GM10847 (cell line): ENCODE data around the gene SORCS1.

Experiments used
- POLR2A ChIP-seq: IDR thresholded peaks from 2 replicates; pipeline ENCODE4 v1.6.1; 2011; ENCODE audit not compliant: insufficient read length; ENCODE audit errors: extremely low read depth

Gene SORCS1

DNA sequence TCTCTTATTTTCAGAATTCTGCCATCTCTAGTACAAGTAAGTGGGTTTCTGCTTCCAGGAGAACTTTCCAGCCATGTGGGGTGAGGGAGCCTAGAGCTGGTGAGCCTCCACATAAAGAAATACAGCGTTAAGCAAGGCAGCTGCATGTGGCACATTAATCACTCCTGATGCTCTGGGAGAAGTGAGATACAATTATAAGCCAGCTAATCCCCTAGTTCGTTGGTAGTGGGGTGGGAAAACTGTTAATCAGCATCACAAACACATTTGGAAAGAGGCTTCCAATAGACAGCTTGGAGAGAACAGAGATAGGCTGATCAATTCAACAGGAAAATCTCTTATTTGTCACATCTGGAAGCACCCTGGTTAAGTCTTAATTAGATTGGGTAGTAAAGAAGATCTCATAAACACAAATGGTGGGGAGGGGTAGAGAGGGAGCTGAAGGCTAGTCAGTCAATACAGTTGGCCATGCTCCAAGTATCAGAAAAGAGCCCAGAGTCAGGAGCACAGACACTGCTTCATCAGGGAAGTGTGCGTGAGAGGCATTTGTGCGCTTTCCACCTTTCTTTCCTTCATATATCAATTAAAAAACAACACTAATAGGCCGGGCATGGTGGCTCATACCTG lies 130.6 kb downstream of the SORCS1 start:
- no peak for TF ChIP-seq POLR2A

DNA sequence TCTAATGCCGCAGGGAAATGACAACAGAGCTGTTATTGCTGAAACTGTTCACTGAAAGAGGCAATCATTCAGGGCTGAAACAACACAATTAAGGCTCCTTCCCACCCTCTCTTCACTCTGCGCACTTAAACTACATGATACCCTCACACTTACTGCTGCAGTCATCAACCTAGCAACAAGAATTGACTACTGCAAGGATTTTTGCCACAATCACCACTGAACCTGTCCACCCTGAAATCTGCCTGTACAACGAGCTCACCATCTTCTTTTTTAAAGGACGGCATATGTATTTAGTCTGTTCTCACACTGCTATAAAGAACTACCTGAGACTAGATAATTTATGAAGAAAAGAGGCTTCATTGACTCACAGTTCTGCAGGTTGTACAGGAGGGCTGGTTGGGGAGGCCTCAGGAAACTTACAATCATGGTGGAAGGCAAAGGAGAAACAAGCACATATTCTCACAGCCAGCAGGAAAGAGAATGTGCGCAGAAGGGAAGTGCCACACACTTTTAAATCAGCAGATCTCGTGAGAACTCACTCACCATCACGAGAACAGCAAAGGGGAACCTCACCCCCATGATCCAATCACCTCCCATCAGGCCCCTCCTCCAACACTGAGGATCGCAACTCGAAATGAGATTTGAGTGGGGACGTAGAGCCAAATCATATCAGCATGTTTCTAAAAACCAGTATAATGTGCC lies 131.7 kb downstream of the SORCS1 start:
- TF ChIP-seq POLR2A = no peak

DNA sequence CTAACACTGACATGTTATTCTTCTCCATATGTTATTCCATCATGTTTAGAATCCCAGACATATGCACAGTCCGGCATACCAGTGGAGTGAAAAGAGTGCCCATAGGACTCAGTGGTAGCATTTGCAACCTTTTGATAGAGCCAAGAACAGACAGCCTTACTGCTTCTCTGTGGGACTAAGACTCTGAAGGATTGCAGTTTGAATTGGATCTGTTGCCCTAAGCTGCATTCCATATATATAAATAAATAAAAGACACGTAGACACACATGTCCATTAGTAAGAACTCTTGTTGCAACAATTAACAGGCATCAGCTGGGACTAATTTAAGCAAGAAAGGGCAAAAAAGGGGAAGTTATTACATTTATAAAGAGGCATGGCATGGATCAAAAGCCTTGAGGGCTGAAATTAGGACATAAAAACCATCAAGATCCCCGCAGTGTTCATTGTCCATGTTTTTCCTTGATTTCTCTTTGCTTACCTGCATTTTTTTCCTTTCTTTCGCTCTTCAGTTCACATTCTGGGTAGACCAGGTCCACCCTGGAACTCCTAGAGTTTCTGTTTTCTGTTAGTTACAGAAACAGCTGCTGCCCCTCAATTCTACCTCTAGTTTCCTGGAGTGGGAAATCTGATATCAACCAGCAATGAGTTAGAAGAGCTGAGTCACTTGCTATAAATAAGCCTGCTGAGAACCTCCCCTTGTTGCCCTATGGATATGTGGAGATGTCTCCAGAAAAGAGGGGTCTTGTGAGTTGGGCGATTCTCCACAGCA lies 132.4 kb downstream of the SORCS1 start:
- TF ChIP-seq POLR2A = no peak

GRCh38 chr10:107028236-107028635 lies 136.3 kb downstream of the SORCS1 start:
- TF ChIP-seq POLR2A = no peak

DNA sequence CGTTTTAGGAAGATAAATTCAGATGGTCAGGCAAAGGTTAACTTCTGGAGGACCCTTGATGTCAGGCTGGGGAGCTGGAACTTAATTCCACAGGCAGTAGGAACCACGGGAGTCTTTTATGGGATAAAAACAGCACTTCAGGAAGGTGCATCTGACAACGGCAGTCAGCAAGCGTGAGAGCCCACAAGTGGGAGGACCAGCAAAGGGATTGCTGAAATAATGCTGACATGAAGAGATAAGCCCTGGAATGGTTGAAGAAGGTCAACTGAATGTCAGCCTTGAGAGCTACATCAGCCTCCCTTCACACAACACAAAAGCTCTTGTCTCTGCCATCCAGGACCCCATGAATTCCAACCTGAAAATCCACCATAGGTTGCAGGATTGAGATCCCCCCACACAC lies 138.8 kb downstream of the SORCS1 start:
- no peak for TF ChIP-seq POLR2A

- no peak for TF ChIP-seq POLR2A
Measured at GRCh38 chr10:107022600-107023354, 141.7 kb downstream of the SORCS1 start.

- TF ChIP-seq POLR2A = no peak
Measured at GRCh38 chr10:107019154-107019553, 145.4 kb downstream of the SORCS1 start.

GRCh38 chr10:107013258-107014006 lies 151.1 kb downstream of the SORCS1 start:
- no peak for TF ChIP-seq POLR2A

GRCh38 chr10:107011992-107012391 lies 152.5 kb downstream of the SORCS1 start:
- TF ChIP-seq POLR2A = no peak

DNA sequence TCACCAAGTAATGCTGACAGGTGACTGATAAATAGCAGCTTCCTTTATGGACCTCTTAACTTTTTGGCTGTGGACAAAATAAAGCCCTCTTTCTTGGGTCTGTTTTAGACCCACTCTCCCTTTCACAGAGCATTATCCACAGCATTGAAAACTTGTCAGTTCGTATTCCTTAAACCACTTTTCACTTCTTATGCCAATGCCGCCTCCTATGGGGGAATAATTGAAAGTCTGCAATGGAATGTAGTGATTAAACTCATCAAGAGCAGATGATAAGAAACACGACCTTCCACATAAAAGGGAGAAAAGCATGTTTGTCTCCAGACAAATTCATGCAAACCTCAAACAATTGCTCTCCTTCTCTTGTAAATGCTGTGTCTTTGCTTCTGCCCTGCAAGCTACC lies 153.4 kb downstream of the SORCS1 start:
- TF ChIP-seq POLR2A = no peak

DNA sequence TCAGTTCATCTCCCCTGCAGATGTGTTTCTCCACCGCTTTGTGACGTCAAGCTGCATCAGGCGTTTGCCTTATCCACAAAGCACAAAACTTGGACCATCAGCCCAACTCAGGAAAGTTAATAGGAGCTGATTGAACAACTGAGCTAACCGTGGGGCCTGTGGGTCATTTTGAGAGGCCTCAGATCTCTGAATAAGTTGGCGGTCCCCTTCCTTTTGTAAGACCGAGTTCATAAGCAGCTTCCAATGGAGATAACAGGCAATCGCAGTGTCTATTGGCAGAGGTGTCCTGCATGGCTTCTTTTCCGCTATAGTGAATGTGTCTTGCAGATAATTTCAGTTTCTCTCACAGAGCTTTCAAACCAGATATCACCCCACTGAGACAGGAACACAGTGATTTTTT lies 154.0 kb downstream of the SORCS1 start:
- no peak for TF ChIP-seq POLR2A

DNA sequence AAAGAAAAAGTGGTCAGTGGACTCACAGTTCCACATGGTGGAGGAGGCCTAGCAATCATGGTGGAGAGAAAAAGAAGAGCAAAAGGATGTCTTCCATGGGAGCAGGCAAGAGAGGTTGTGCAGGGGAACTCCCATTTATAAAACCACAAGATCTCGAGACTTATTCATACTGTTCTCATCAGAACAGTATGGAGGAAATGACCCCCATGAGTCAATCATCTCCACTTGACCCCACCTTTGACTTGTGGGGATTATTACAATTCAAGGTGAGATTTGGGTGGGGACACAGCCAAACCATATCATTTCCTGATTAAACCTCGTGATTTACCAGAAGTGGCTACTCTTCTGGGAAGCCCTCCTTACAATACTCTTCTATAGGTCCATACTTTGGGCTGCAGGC lies 160.1 kb downstream of the SORCS1 start:
- no peak for TF ChIP-seq POLR2A

DNA sequence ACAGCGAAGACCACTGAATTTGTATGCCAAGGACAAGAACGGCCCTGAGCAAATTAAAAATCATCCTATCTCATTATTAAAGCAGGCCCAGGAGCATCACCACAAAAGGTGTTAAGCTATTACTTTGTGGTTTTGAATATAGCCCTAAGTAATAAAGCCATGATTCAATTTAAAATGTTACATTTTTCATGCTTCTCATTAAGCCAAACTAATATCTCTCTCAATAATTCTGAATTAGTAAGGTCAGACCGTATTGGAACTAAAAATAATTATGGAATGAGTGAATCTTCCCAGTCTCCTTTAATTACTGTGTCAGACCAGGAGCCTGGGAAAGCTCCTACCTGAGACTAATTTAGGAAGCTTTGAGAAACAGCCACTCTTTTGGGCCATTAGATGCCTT lies 162.4 kb downstream of the SORCS1 start:
- TF ChIP-seq POLR2A = no peak

- TF ChIP-seq POLR2A = no peak
Measured at GRCh38 chr10:106999118-106999707, 165.3 kb downstream of the SORCS1 start.
